Esophagus muscularis mucosa (tissue), 4 donors: ENCODE measurements around the gene LGALS7B.

ENCODE experiments used
- EP300 ChIP-seq: sonication (generic); formaldehyde crosslinking; IDR thresholded peaks from one replicate; pipeline ENCODE4 v1.6.1; 2017; ENCODE audit warnings: antibody characterized with exemption
- POLR2A ChIP-seq: fragments of 450-650 bp; IDR thresholded peaks from one replicate; pipeline ENCODE4 v1.6.1; 2017; ENCODE audit warnings: antibody characterized with exemption, moderate library complexity, mild to moderate bottlenecking, low read depth
- POLR2AphosphoS5 ChIP-seq, 2 donors: sonication (generic); formaldehyde crosslinking; IDR thresholded peaks; one replicate each; pipeline ENCODE4 v1.6.1; 2017; ENCODE audit warnings: antibody characterized with exemption in 2 of 2
- TF ChIP-seq, protein P1 (sequence below), 3 experiments: fragments of 200-600 bp in 2 of 3; fragments of 450-650 bp in 1 of 3; sonication (generic) in 2 of 3; IDR thresholded peaks; one replicate each; pipeline ENCODE4 v1.5.1; 2017 to 2019; ENCODE audit warnings: antibody characterized with exemption in 3 of 3, mild to moderate bottlenecking in 2 of 3, moderate library complexity in 1 of 3

DNA sequence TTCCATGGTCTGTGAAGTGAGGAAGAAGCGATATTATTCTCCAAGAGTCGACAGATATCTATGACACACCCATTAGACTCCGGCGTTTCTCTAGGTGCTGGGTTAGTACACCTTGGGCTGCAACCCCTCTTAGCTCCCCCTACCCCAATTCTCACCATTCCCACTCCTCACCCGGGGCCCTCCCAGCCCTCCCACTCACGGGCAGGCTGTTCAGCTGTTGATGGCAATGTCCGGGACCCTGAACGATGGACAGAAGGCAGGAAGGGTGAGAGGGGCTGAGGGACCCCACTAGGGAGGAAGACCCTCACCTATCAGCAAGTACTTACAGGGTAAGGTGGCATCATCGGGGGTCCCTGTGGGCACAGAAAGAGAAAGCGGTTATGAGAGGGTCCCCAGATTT is 14.5 kb downstream of the LGALS7B start:
- TF ChIP-seq POLR2A (no peak), EP300 (no peak), POLR2AphosphoS5 (IDR thresholded peaks at IDR 0.05) (no peak)
- TF ChIP-seq, protein P1, sequence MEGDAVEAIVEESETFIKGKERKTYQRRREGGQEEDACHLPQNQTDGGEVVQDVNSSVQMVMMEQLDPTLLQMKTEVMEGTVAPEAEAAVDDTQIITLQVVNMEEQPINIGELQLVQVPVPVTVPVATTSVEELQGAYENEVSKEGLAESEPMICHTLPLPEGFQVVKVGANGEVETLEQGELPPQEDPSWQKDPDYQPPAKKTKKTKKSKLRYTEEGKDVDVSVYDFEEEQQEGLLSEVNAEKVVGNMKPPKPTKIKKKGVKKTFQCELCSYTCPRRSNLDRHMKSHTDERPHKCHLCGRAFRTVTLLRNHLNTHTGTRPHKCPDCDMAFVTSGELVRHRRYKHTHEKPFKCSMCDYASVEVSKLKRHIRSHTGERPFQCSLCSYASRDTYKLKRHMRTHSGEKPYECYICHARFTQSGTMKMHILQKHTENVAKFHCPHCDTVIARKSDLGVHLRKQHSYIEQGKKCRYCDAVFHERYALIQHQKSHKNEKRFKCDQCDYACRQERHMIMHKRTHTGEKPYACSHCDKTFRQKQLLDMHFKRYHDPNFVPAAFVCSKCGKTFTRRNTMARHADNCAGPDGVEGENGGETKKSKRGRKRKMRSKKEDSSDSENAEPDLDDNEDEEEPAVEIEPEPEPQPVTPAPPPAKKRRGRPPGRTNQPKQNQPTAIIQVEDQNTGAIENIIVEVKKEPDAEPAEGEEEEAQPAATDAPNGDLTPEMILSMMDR (IDR thresholded peaks at IDR 0.05) = no peak
